H1 (cell line): ENCODE results near the gene ZBTB7A. TPM values are rescaled to one million over a fixed set of nuclear protein-coding genes. Genes with fewer than 3 reads are reported as not detected.

Source experiments
- CTCF ChIA-PET: fragments of 300-600 bp; sonication (Branson Sonifier 250); formaldehyde crosslinking; loops from one replicate; lab custom pipeline; 2021; ENCODE audit not compliant: partially characterized antibody; lab: Charles Lee
- POLR2A ChIA-PET: fragments of 300-600 bp; sonication (Branson Sonifier 250); formaldehyde crosslinking; loops from one replicate; lab custom pipeline; 2021; ENCODE audit warnings: inconsistent platforms; ENCODE audit not compliant: partially characterized antibody; lab: Charles Lee
- DNase-seq, 2 experiments: peaks; one replicate each; pipeline versions ENCODE4 v3.0.0 to v3.0.0-alpha.2; 2010 to 2022; ENCODE audit warnings: low spot score in 2 of 2, low read depth in 1 of 2, mixed read lengths in 1 of 2
- FAIRE-seq: peaks from 2 replicates; lab custom pipeline; 2011; peaks lifted over from hg19 to GRCh38; lab: Jason Lieb, UNC
- H2AFZ ChIP-seq: 2 replicates; pipeline ENCODE4 v1.8.1; 2012; ENCODE audit warnings: low read length, inconsistent platforms
- H2AK5ac ChIP-seq: 2 replicates; pipeline ENCODE4 v1.6.1; 2013; ENCODE audit warnings: low read depth, low read length
- H2BK120ac ChIP-seq: replicated peaks from 2 replicates; pipeline ENCODE3; 2013; ENCODE audit warnings: low read depth, low read length, inconsistent platforms
- H2BK12ac ChIP-seq: 2 replicates; pipeline ENCODE4 v1.6.1; 2013; ENCODE audit warnings: low read depth, low read length
- H2BK15ac ChIP-seq: 2 replicates; pipeline ENCODE4 v1.6.1; 2013; ENCODE audit warnings: low read length
- H2BK20ac ChIP-seq: 2 replicates; pipeline ENCODE4 v1.6.1; 2013; ENCODE audit warnings: low read length
- H2BK5ac ChIP-seq: 2 replicates; pipeline ENCODE4 v1.6.1; 2013; ENCODE audit warnings: low read depth, low read length
- H3K14ac ChIP-seq: 2 replicates; pipeline ENCODE4 v1.6.1; 2013; ENCODE audit warnings: inconsistent platforms; ENCODE audit not compliant: insufficient read length
- H3K18ac ChIP-seq: 2 replicates; pipeline ENCODE4 v1.6.1; 2013; ENCODE audit warnings: low read length; ENCODE audit errors: extremely low read depth
- H3K23ac ChIP-seq: 2 replicates; pipeline ENCODE4 v1.6.1; 2013; ENCODE audit warnings: inconsistent platforms; ENCODE audit not compliant: insufficient read length
- H3K23me2 ChIP-seq: 2 replicates; pipeline ENCODE4 v1.6.1; 2013; ENCODE audit warnings: low read depth, low read length
- H3K27ac ChIP-seq: 2 replicates; pipeline ENCODE4 v1.6.1; 2011; ENCODE audit warnings: low read depth, low read length, inconsistent platforms
- H3K27me3 ChIP-seq, 4 experiments: replicated peaks in 1 of 4; 1 replicate in 1 of 4; 2 replicates in 3 of 4; pipeline versions ENCODE4 v1.6.1 to v1.8.1; 2011 to 2013; ENCODE audit warnings: low read length in 3 of 4, mild to moderate bottlenecking in 3 of 4, inconsistent platforms in 2 of 4, mixed read lengths in 2 of 4, moderate library complexity in 1 of 4; ENCODE audit not compliant: control insufficient read depth in 3 of 4, insufficient read depth in 3 of 4; ENCODE audit errors: extremely low read depth in 1 of 4
- H3K36me3 ChIP-seq, 4 experiments: 2 replicates each; pipeline versions ENCODE4 v1.6.1 to v1.8.1; 2011 to 2013; ENCODE audit warnings: mild to moderate bottlenecking in 4 of 4, low read length in 3 of 4, moderate library complexity in 2 of 4, control low read depth in 1 of 4, inconsistent platforms in 1 of 4; ENCODE audit not compliant: insufficient read depth in 4 of 4, control insufficient read depth in 2 of 4
- H3K4ac ChIP-seq: replicated peaks from 2 replicates; pipeline ENCODE3; 2013; ENCODE audit warnings: low read length, low read depth, mixed read lengths, inconsistent platforms; ENCODE audit not compliant: insufficient read length
- H3K4me1 ChIP-seq, 4 experiments: replicated peaks in 1 of 4; 1 replicate in 1 of 4; 2 replicates in 3 of 4; pipeline versions ENCODE4 v1.6.1 to v1.8.1; 2011 to 2013; ENCODE audit warnings: low read length in 3 of 4, inconsistent platforms in 2 of 4, mixed read lengths in 1 of 4; ENCODE audit not compliant: insufficient read depth in 4 of 4, control insufficient read depth in 3 of 4
- H3K4me2 ChIP-seq, 2 experiments: 2 replicates each; pipeline versions ENCODE4 v1.6.1 to v1.8.1; 2011 to 2013; ENCODE audit warnings: low read depth in 2 of 2, low read length in 2 of 2, control low read depth in 1 of 2, inconsistent platforms in 1 of 2, mild to moderate bottlenecking in 1 of 2; ENCODE audit not compliant: insufficient read depth in 1 of 2
- H3K4me3 ChIP-seq, 4 experiments: fragments of 200-600, 300-600 bp in 1 of 4; sonication (generic), shearing (Covaris generic), sonication (Bioruptor Twin) in 1 of 4; 2 replicates each; pipeline versions ENCODE4 v1.5.1 to v1.8.1; 2011 to 2016; ENCODE audit warnings: low read length in 4 of 4, low read depth in 3 of 4, control low read depth in 2 of 4, inconsistent platforms in 2 of 4, mild to moderate bottlenecking in 2 of 4, mixed read lengths in 1 of 4, moderate library complexity in 1 of 4; ENCODE audit not compliant: insufficient read depth in 2 of 4; ENCODE audit errors: extremely low read depth in 1 of 4
- H3K56ac ChIP-seq: replicated peaks from 2 replicates; pipeline ENCODE3; 2013; ENCODE audit warnings: low read depth, mild to moderate bottlenecking, mixed read lengths, low read length, inconsistent platforms; ENCODE audit not compliant: insufficient read length
- H3K79me1 ChIP-seq: 2 replicates; pipeline ENCODE4 v1.6.1; 2013; ENCODE audit warnings: low read depth, low read length, control low read depth
- H3K79me2 ChIP-seq, 2 experiments: 2 replicates each; pipeline versions ENCODE4 v1.6.1 to v1.8.1; 2012 to 2013; ENCODE audit warnings: low read length in 2 of 2, mild to moderate bottlenecking in 2 of 2, inconsistent platforms in 1 of 2; ENCODE audit not compliant: insufficient read depth in 2 of 2, control insufficient read depth in 1 of 2
- H3K9ac ChIP-seq, 4 experiments: replicated peaks in 1 of 4; 1 replicate in 1 of 4; 2 replicates in 3 of 4; pipeline versions ENCODE4 v1.6.1 to v1.8.1; 2011 to 2013; ENCODE audit warnings: low read depth in 3 of 4, low read length in 3 of 4, control low read depth in 2 of 4, mild to moderate bottlenecking in 2 of 4, moderate library complexity in 2 of 4, inconsistent platforms in 1 of 4; ENCODE audit errors: extremely low read depth in 1 of 4
- H3K9me3 ChIP-seq, 2 experiments: 2 replicates each; pipeline versions ENCODE4 v1.6.1 to v1.8.1; 2012 to 2013; ENCODE audit warnings: mild to moderate bottlenecking in 2 of 2, moderate library complexity in 2 of 2, control low read depth in 1 of 2, inconsistent platforms in 1 of 2, low read depth in 1 of 2, low read length in 1 of 2, mixed read lengths in 1 of 2; ENCODE audit not compliant: insufficient read depth in 2 of 2
- H4K20me1 ChIP-seq, 2 experiments: replicated peaks in 1 of 2; 2 replicates each; pipeline versions ENCODE3 to v1.8.1; 2011 to 2013; ENCODE audit warnings: inconsistent platforms in 2 of 2, low read length in 2 of 2, mild to moderate bottlenecking in 1 of 2; ENCODE audit not compliant: insufficient read depth in 2 of 2, control insufficient read depth in 1 of 2
- H4K5ac ChIP-seq: 2 replicates; pipeline ENCODE4 v1.6.1; 2013; ENCODE audit warnings: low read length, low read depth, mixed read lengths, inconsistent platforms; ENCODE audit not compliant: insufficient read length
- H4K8ac ChIP-seq: 2 replicates; pipeline ENCODE4 v1.8.0; 2013; ENCODE audit warnings: mild to moderate bottlenecking, moderate library complexity, low read length, inconsistent platforms; ENCODE audit not compliant: insufficient read depth; ENCODE audit errors: extremely low read depth
- H4K91ac ChIP-seq: replicated peaks from 2 replicates; pipeline ENCODE3; 2013; ENCODE audit warnings: low read length, mixed read lengths, inconsistent platforms; ENCODE audit not compliant: insufficient read length
- CTBP2 ChIP-seq: IDR thresholded peaks from 2 replicates; pipeline ENCODE4 v1.7.0; 2011; ENCODE audit warnings: borderline replicate concordance, mild to moderate bottlenecking, moderate library complexity, mixed read lengths, low read length; ENCODE audit not compliant: insufficient read depth, insufficient read length
- JUN ChIP-seq: IDR thresholded peaks from 2 replicates; pipeline ENCODE4 v1.6.1; 2011; ENCODE audit warnings: low read depth, mild to moderate bottlenecking, improper control_type of control experiment, low read length
- KDM1A ChIP-seq: fragments of 200-600, 300-600 bp; sonication (generic); IDR thresholded peaks from 2 replicates; pipeline ENCODE4 v1.7.1; 2016; ENCODE audit warnings: mild to moderate bottlenecking, low read length, borderline replicate concordance
- RBBP5 ChIP-seq: IDR thresholded peaks from 2 replicates; pipeline ENCODE4 v1.7.1; 2012; ENCODE audit warnings: low read depth, mild to moderate bottlenecking, inconsistent platforms, low read length, moderate library complexity, borderline replicate concordance
- SIRT6 ChIP-seq: IDR thresholded peaks from one replicate; pipeline ENCODE4 v1.7.1; 2012; ENCODE audit warnings: low read length, inconsistent platforms
- SP1 ChIP-seq: IDR thresholded peaks from 2 replicates; pipeline ENCODE4 v1.6.1; 2011; ENCODE audit warnings: low read depth, low read length
- SP4 ChIP-seq: IDR thresholded peaks from 2 replicates; pipeline ENCODE4 v1.6.1; 2012; ENCODE audit warnings: low read length, inconsistent platforms
- TAF7 ChIP-seq: optimal IDR thresholded peaks from 2 replicates; pipeline ENCODE3; 2011; ENCODE audit warnings: low read depth, mild to moderate bottlenecking, inconsistent platforms, low read length, moderate library complexity, borderline replicate concordance
- TBP ChIP-seq: IDR thresholded peaks from 2 replicates; pipeline ENCODE4 v1.6.1; 2011; ENCODE audit warnings: low read depth, low read length, improper control_type of control experiment
- WGBS, 2 experiments: shearing (Covaris generic) in 1 of 2; methylation state at CpG; one replicate each; pipeline versions ENCODE4 v1.1.6 to v1.1.7; 2013 to 2015; ENCODE audit warnings: low lambda C conversion rate in 2 of 2, mixed read lengths in 2 of 2, inconsistent platforms in 1 of 2, low coverage in 1 of 2, missing lambda C conversion rate in 1 of 2; ENCODE audit not compliant: insufficient replicate concordance in 2 of 2, insufficient coverage in 1 of 2, insufficient read length in 1 of 2; ENCODE audit errors: extremely low coverage in 1 of 2, missing lambda C conversion rate in 1 of 2; 5-methylcytosine and 5-hydroxymethylcytosine counted together
- polyA plus RNA-seq, 7 experiments: library from polyadenylated mRNA; depleted of rRNA in 3 of 7; stranded (reverse) in 5 of 7; unstranded in 2 of 7; fragments of >200 nt in 5 of 7; fragments of 200-250 nt in 2 of 7; gene quantifications; 1 replicate in 5 of 7; 2 replicates in 1 of 7; 4 replicates in 1 of 7; pipeline versions ENCODE4 v1.2.1 to v1.2.3, GENCODE V29; 2011 to 2013; ENCODE audit warnings: missing spikeins in 2 of 7, mixed read lengths in 2 of 7
- total RNA-seq: library from RNA; stranded (reverse); fragmentation: NEBNext Ultra II Directional; extraction: Animal tissue kit (Norgen Biotek cat#: 25700); gene quantifications from 2 replicates; pipeline ENCODE4 v1.2.1, GENCODE V29; 2021
- TF ChIP-seq, protein P1 (sequence below), 3 experiments: IDR thresholded peaks; 1 replicate in 2 of 3; 2 replicates in 1 of 3; pipeline versions ENCODE4 v1.5.1 to v1.6.1; 2011; ENCODE audit warnings: low read length in 3 of 3, mild to moderate bottlenecking in 3 of 3, inconsistent platforms in 2 of 3, low read depth in 1 of 3, moderate library complexity in 1 of 3; ENCODE audit not compliant: insufficient read depth in 1 of 3; ENCODE audit errors: control extremely low read depth in 1 of 3

ZBTB7A gene
- total and polyA plus RNA-seq, 2 of the 8 experiments (the other 6 are each of a cell fraction or from before 2014, with no cell fraction given): 5.6 to 17.8 TPM

DNA sequence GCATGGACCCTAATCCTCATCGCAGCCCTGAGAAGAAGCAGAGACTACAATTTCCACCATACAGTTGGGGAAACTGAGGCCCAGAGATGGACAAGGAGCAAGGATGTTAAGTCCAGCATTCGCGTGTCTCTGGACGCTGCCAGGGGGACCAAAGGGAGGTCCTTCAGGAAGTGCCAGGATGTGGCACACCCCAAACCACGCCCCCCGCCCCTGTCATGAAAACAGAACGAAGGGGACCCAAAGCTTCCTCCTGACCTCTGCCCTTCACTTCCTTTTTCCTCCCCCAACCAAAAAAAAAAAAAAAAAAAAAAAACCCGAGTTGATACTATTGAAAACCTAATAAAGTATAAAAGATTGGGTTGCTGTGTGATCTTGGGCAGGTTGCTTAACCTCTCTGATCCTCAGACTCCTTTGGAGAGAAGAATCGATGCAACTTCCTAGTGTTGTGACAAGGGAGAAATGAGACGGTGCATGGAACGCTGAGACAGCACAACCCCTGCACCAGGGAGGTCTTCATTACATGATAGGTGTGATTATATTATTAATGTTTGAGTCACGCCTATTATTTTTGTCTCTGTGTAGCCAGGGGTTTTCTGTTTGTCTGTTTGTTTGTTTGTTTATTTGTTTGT, 2.7 kb upstream of the ZBTB7A start:
- 71% methylated on average over 11 of the region's 12 CpGs; no CpG with 5 or more reads in 1 of the 2 experiments for WGBS, 2 experiments
- TF ChIP-seq SIRT6 (no peak), JUN (no peak), CTBP2 (no peak), SP1 (no peak), TAF7 (no peak), TBP (no peak), RBBP5 (no peak), SP4 (no peak), KDM1A (peak; percentile 97)
- TF ChIP-seq, protein P1, sequence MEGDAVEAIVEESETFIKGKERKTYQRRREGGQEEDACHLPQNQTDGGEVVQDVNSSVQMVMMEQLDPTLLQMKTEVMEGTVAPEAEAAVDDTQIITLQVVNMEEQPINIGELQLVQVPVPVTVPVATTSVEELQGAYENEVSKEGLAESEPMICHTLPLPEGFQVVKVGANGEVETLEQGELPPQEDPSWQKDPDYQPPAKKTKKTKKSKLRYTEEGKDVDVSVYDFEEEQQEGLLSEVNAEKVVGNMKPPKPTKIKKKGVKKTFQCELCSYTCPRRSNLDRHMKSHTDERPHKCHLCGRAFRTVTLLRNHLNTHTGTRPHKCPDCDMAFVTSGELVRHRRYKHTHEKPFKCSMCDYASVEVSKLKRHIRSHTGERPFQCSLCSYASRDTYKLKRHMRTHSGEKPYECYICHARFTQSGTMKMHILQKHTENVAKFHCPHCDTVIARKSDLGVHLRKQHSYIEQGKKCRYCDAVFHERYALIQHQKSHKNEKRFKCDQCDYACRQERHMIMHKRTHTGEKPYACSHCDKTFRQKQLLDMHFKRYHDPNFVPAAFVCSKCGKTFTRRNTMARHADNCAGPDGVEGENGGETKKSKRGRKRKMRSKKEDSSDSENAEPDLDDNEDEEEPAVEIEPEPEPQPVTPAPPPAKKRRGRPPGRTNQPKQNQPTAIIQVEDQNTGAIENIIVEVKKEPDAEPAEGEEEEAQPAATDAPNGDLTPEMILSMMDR (IDR thresholded peaks at IDR 0.05; ENCODE audit: control extremely low read depth in 1 of 3, insufficient read depth in 1 of 3, low read depth in 1 of 3, low read length in 3 of 3): no peak

More for the DNA sequence above, 2.7 kb upstream of the ZBTB7A start:
- FAIRE-seq: no peak
- Histone ChIP-seq H4K20me1 (peaks cover 0 to 2% of the 10 kb centered on the region in 2 experiments), H3K4me1 (peaks cover 0 to 4% (median 2%) of the 10 kb centered on the region in 4 experiments; a peak in 2 of 7 replicates), H3K27me3 (peaks cover 10 to 24% (median 22%) of the 10 kb centered on the region in 4 experiments), H4K5ac (no peak overlapping the region), H4K8ac (no peak overlapping the region; the same call in 1 of the 2 replicates), H2BK20ac (no peak overlapping the region), H3K4me2 (no peak overlapping the region; a peak in 1 of 4 replicates), H2BK5ac (no peak overlapping the region), H4K91ac (no peak overlapping the region), H2AK5ac (0 out of 2 replicates have a peak overlapping the region, but pooled peaks have one; percentile 53), H3K23me2 (peaks cover 5% of the 10 kb centered on the region; the same call in 1 of the 2 replicates), H3K36me3 (no peaks in the 10 kb centered on the region), H2BK12ac (no peak overlapping the region), H2AFZ (no peak overlapping the region), H3K9me3 (no peaks in the 10 kb centered on the region), H3K18ac (no peak overlapping the region), H3K56ac (no peak overlapping the region), H2BK15ac (no peak overlapping the region), H3K27ac (no peak overlapping the region), H3K14ac (no peak overlapping the region), H3K23ac (no peak overlapping the region), H3K4ac (no peak overlapping the region), H3K4me3 (no peak overlapping the region), H2BK120ac (no peak overlapping the region), H3K9ac (no peak overlapping the region), H3K79me1 (no peaks in the 10 kb centered on the region), H3K79me2 (peaks cover 2 to 6% of the 10 kb centered on the region in 2 experiments; a peak in 2 of 4 replicates)
- ChIA-PET POLR2A (interaction anchor here (0.6 kb wide), 1 partner anchor 73 kb away, joined by 3 read pairs; no protein-coding TSS in a partner anchor), CTCF (interaction anchor here (1.0 kb wide), 1 partner anchor 27 kb away, joined by 3 read pairs; no protein-coding TSS in a partner anchor)
- DNase-seq: no peak
